OCI-LY7 (cell line): ENCODE data around the gene KCNQ1.

Source experiments
- EZH2phosphoT487 ChIP-seq: fragments of 200-600 bp; sonication (generic); IDR thresholded peaks from 2 replicates; pipeline ENCODE4 v1.6.1; 2018; ENCODE audit warnings: low read depth, borderline replicate concordance, mild to moderate bottlenecking, mixed run types, antibody characterized with exemption, low read length, moderate library complexity, mixed read lengths
- TF ChIP-seq, protein P1 (sequence below): fragments of 200-600 bp; sonication (generic); conservative IDR thresholded peaks from 2 replicates; pipeline ENCODE4 v1.5.1; 2014; ENCODE audit warnings: mild to moderate bottlenecking, antibody characterized with exemption, low read length, moderate library complexity, mixed read lengths

DNA sequence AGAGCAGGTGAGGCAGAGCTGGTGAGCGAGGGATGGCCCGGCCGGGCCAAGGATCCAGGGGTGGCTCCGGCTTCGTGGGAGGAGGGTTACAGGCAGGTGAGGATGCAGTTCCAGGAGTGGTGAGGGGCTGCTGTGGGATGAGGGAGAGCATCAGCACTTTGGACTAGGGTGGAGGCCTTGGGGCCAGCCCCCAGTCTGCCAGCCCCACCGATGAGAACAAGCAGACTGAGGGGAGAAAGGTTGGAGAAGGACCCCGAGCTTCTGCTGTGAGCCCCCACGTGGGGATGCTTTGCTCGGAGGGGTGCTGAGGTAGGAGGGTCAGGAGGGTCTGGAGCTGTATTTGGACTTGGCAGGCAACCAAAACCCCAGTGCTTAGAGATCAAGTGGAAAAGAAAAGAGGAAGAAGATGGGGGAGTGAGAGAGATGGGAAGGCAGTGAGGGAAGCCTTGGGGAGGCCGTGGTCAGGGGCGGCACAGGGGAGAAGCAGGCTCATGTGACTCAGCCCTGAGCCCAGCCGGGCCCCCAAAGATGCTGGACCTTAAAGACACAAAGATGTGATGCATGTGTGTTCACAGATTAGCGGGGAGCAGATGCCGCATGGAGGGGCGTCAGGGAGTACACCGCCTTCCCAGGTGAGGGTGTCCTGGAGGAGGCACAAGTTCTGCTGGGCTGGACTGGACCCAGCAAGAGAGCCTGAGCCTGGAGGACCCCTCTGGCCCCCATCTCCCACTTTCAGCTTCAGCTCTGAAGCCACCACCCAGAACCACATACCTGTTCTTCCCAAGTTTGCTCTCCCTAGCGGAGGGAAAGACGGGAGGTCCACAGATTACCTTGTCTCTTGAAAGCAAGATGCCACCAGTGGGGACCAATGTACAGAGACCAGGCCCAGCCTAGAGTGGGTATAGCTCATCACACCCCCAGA, 349.5 kb downstream of the KCNQ1 start:
- TF ChIP-seq, protein P1, sequence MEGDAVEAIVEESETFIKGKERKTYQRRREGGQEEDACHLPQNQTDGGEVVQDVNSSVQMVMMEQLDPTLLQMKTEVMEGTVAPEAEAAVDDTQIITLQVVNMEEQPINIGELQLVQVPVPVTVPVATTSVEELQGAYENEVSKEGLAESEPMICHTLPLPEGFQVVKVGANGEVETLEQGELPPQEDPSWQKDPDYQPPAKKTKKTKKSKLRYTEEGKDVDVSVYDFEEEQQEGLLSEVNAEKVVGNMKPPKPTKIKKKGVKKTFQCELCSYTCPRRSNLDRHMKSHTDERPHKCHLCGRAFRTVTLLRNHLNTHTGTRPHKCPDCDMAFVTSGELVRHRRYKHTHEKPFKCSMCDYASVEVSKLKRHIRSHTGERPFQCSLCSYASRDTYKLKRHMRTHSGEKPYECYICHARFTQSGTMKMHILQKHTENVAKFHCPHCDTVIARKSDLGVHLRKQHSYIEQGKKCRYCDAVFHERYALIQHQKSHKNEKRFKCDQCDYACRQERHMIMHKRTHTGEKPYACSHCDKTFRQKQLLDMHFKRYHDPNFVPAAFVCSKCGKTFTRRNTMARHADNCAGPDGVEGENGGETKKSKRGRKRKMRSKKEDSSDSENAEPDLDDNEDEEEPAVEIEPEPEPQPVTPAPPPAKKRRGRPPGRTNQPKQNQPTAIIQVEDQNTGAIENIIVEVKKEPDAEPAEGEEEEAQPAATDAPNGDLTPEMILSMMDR: no peak
- TF ChIP-seq EZH2phosphoT487: no peak
